ENCODE measurements around the gene KIAA1191. TPM values are rescaled to one million over a fixed set of nuclear protein-coding genes. Genes with fewer than 3 reads are reported as not detected.

Gene KIAA1191
- total RNA-seq, 2 experiments from 2014 or later, result 35.3 to 40.3 TPM

DNA sequence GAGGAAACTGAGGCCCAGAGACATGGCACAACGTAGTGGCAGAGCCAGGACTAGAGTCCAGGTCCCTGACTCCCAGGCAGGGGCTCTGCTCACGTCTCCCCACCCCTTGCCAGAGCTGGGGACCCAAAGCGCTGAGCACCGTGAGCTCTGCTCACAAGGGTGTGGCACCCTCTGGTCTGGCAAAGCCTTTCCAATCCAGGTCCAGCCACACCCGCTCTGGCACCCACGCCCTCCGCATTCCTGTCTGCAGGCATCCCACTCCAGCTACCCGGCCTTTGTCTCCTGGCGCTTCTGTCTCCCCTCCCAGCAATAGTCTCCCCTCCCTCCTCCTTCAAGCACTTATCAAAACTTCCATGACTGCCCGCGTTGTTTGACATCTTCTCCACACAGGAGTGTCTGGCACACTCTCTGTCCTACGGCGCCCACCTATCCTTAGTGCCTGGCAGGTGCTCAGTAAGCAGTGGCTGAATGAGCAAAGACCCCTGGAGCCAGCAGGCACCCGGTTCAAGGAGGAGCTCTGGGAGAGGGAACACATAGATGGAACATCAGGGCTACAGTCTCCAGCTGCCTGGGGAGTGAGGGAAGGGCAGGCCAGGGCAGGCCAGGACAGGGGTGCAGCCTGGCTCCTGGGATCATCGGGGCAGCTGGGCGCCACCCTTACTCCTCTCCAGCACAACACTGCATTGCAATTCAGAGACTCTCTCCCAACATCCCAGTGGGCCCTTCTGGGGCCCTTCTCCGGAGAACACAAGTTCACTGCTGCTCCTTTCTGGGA lies 39.0 kb upstream of the KIAA1191 start:
- Mint-ChIP-seq H3K9me3 (no peaks in the 10 kb centered on the region), H3K27ac (no peak overlapping the region), H3K4me1 (ENCODE audit: low read depth) (no peaks in the 10 kb centered on the region), H3K27me3 (no peaks in the 10 kb centered on the region), H3K4me3 (no peak overlapping the region), H3K36me3 (peaks cover 3% of the 10 kb centered on the region)
- POLR2A ChIA-PET, result no interaction called here
- no peak for DNase-seq
- intact Hi-C loops (cut with micrococcal nuclease), result no loop called here
- CTCF ChIA-PET, result interaction anchor here (1.3 kb wide), 1 partner anchor 196 kb away, joined by 3 read pairs; no protein-coding TSS in a partner anchor

DNA sequence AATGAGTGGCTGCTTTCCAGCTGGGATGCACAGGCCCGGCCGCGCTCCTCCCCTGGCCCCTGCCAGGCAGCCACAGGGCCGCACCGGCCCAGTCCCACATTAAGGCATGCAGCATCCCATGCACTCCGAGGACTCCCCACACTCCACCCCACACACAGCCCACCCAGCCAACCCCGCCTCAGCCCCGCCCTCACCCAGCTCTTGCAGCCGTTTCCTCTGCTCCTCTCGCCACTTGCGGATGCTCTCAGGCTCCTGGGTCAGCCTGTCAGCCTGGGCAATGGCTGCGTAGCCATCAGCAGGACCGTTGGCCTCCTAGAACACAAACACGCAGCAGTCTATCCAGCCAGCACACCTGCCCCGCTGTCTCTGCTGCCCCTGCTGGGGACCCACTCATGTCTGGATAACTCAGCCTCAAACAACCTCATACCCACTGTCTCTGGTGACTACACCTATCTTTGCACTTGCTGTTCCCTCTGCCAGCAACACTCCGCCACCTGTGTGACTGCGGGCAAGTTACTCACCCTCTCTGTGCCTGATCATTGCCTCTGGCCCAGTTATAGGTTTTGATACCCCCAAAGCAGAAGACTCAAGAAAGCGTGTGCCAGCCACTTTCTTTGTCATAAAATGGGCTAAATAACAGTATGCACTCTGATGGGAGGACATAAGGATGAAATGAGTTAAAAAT lies 36.3 kb upstream of the KIAA1191 start:
- Mint-ChIP-seq H3K9me3 (no peaks in the 10 kb centered on the region), H3K4me3 (no peak overlapping the region), H3K4me1 (ENCODE audit: low read depth) (no peaks in the 10 kb centered on the region), H3K27me3 (no peaks in the 10 kb centered on the region), H3K27ac (no peak overlapping the region), H3K36me3 (peaks cover 3% of the 10 kb centered on the region)
- intact Hi-C loops (cut with micrococcal nuclease), result no loop called here
- POLR2A ChIA-PET, result no interaction called here
- DNase-seq, result no peak
- CTCF ChIA-PET, result no interaction called here

DNA sequence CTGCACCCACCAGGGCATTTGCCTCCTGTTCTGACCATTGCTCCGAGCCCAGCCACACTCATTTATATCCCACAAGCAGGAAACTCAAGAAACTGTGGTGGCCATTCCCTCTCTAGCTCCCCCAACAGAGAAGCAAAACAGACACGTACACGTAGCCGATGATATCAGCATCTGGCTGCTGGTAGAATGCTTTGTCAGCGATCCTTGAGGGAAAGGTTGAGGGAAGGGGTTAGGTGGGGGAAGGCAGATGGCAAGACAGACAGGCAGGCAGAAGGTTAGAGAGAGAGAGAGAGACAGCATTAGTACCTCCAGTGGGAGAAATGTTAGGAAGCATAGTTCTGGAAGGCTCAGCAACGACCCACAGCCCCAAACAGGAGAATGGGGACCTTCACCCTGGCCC lies 34.8 kb upstream of the KIAA1191 start:
- H3K4me1 Mint-ChIP-seq (ENCODE audit: low read depth), result no peaks in the 10 kb centered on the region
- POLR2A ChIA-PET, result no interaction called here
- no peak for DNase-seq
- no peak overlapping the region for H3K4me3 Mint-ChIP-seq
- intact Hi-C loops (cut with micrococcal nuclease), result no loop called here
- peaks cover 6% of the 10 kb centered on the region for H3K36me3 Mint-ChIP-seq
- no peak overlapping the region for H3K27ac Mint-ChIP-seq
- no peaks in the 10 kb centered on the region for H3K27me3 Mint-ChIP-seq
- CTCF ChIA-PET, result no interaction called here
- H3K9me3 Mint-ChIP-seq, result no peaks in the 10 kb centered on the region

DNA sequence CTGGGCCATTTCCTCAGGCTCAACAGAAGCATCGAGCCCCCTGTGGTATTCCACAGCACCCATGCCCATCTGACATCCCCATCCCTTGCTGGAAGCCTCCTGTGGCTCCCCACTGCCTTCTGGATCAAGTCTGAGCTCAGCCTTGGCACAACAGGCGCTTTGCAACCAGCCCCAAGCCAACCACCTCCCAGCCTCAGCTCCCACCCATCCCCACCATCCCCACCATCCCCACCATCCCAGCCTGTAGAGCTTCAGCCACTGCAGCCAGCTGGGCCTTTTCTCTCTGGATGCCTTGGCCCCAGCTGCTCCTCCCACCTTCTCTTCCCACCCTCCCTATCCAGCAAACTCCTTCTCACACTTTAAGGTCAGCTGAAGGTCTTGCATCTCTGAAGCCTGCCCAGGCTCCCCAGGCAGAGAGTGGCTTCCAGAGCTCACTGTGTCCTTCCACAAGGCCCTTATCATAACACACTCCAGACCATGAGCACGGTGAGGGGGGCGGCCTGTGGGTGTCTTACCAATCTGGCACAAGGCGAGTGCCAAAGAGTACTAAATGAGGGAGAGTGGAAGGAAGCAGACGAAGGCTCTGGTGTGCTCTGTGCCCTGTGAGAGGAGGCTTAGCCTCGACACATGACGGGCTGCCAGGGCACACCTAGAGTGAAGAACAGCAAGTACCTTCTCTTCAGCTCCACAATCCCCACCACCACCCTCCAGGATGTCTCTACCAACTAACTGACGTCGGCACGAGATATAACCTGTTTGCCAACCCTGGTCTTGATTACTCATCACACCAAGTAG lies 33.5 kb upstream of the KIAA1191 start:
- ChIA-PET CTCF (no interaction called here), POLR2A (no interaction called here)
- no peaks in the 10 kb centered on the region for H3K4me1 Mint-ChIP-seq (ENCODE audit: low read depth)
- intact Hi-C loops (cut with micrococcal nuclease), result no loop called here
- DNase-seq, result no peak
- H3K9me3 Mint-ChIP-seq, result no peaks in the 10 kb centered on the region
- H3K27ac Mint-ChIP-seq, result no peak overlapping the region
- H3K27me3 Mint-ChIP-seq, result no peaks in the 10 kb centered on the region
- H3K4me3 Mint-ChIP-seq, result no peak overlapping the region
- peaks cover 6% of the 10 kb centered on the region for H3K36me3 Mint-ChIP-seq

DNA sequence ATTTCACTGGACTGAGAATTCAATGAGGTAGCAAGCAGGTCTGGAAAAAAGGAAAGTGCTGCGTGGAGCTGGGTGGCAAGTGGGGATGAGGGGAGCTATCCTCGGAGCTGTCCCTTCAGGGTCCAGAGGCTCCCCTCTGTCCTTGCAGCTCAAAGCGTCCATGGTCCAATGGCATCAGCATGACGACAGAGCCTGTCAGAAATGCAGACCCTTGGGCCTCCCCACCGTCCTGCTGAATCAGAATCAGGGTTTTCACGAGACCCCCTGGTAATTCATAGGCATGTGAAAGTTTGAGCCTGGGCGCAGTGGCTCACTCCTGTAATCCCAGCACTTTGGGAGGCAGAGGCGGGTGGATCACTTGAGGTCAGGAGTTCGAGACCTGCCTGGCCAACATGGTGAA lies 32.5 kb upstream of the KIAA1191 start:
- no peaks in the 10 kb centered on the region for H3K9me3 Mint-ChIP-seq
- H3K4me3 Mint-ChIP-seq, result no peak overlapping the region
- peaks cover 4% of the 10 kb centered on the region for H3K4me1 Mint-ChIP-seq (ENCODE audit: low read depth)
- H3K27me3 Mint-ChIP-seq, result no peaks in the 10 kb centered on the region
- H3K27ac Mint-ChIP-seq, result no peak overlapping the region
- ChIA-PET CTCF (no interaction called here), POLR2A (no interaction called here)
- H3K36me3 Mint-ChIP-seq, result peaks cover 8% of the 10 kb centered on the region
- intact Hi-C loops (cut with micrococcal nuclease), result no loop called here
- DNase-seq, result no peak

DNA sequence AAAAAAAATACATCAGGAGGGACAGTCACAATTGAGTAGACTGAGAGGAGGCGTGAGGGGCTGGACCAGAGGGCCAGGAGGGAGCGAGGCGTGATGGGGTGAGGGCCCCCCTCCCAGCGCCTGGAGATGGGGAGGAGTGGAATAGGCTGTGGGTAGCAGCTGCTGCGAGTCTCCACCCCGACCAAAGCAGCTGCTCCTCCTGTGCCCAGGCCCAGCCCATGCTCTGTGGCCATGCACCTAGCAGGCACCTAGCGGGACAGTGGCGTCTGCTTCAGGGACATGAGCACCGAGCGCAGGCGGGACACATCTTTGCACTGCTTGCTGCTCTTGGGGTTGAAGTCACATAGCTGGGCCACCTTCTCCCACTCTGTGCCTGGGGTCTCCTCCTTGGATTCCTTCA lies 31.0 kb upstream of the KIAA1191 start:
- intact Hi-C loops (cut with micrococcal nuclease), result no loop called here
- peaks cover 12% of the 10 kb centered on the region for H3K36me3 Mint-ChIP-seq

DNA sequence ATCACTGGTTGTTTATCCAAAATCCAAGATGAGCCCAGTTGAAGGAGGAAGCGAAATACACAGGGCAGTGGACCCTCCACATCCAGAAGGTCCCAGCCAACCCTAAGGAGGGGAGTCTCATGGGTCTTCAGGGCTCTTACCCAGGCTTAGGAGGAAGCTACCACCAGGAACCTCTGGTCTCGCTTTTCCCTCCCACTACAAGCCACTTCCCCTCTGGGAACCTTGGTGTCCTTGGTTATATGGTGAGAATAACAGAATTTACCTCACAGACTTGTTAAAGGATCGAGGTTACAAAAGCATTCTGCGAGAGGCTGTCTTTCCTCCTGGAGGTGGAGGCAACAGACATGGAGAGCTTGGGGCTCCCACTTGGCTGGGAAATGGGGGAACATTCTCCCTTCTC lies 30.4 kb upstream of the KIAA1191 start:
- intact Hi-C loops (cut with micrococcal nuclease), result no loop called here
- ChIA-PET CTCF (no interaction called here), POLR2A (no interaction called here)
- Mint-ChIP-seq H3K4me1 (ENCODE audit: low read depth) (peaks cover 8% of the 10 kb centered on the region), H3K36me3 (peaks cover 17% of the 10 kb centered on the region), H3K27me3 (no peaks in the 10 kb centered on the region), H3K4me3 (no peak overlapping the region), H3K27ac (no peak overlapping the region), H3K9me3 (no peaks in the 10 kb centered on the region)
- DNase-seq, result no peak

More for the DNA sequence above, 31.0 kb upstream of the KIAA1191 start:
- ChIA-PET CTCF (interaction anchor here (0.6 kb wide), 1 partner anchor 50 kb away, joined by 3 read pairs; no protein-coding TSS in a partner anchor), POLR2A (no interaction called here)
- Mint-ChIP-seq H3K27me3 (no peaks in the 10 kb centered on the region), H3K9me3 (no peaks in the 10 kb centered on the region), H3K4me1 (ENCODE audit: low read depth) (peaks cover 4% of the 10 kb centered on the region), H3K27ac (no peak overlapping the region), H3K4me3 (no peak overlapping the region)
- no peak for DNase-seq

DNA sequence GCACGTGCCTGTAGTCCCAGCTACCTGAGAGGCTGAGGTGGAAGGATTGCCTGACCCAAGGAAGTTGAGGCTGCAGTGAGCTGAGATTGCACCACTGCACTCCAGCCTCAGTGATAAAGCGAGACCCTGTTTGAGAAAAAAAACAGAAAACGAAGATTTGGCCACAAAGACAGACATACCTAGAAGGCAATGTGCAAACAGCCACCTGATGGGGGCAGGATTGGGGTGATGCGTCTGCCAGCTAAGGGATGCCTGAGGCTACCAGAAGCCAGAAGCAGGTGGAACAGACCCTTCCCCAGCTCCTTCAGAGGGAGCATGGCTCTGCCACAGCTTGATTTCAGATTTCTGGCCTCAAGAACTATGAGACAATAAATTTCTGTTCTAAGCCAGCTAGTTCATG lies 29.9 kb upstream of the KIAA1191 start:
- no peak for DNase-seq

DNA sequence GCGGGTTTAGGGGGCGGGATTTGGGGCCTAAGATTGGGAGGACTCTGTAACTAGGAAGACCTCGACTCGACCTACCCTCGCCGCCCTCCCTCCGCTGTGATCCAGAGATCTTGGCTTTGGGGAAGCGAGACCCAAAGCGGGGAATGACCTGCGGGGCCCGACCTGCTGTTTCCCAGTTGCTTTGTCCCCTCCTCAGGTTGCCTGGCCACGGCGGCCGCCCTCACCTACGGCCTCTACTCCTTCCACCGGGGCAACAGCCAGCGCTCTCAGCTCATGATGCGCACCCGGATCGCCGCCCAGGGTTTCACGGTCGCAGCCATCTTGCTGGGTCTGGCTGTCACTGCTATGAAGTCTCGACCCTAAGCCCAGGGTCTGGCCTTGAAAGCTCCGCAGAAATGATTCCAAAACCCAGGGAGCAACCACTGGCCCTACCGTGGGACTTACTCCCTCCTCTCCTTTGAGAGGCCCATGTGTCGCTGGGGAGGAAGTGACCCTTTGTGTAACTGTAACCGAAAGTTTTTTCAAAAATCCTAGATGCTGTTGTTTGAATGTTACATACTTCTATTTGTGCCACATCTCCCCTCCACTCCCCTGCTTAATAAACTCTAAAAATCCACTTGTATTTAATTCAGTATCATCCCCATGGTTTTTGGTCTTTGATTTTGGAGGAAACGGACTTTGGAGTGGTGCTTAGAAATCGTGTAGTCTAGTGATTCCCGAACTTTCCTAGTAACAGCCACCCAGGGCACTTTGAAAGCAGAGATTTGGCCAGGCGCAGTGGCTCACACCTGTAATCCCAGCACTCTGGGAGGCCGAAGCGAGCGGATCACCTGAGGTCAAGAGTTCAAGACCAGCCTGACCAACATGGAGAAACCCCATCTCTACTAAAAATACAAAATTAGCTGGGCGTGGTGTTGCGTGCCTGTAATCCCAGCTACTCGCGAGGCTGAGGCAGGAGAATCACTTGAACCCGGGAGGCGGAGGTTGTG lies 27.9 kb upstream of the KIAA1191 start:
- Mint-ChIP-seq H3K9me3 (no peaks in the 10 kb centered on the region), H3K27ac (peak overlapping the region; percentile 98), H3K4me1 (ENCODE audit: low read depth) (peaks cover 27% of the 10 kb centered on the region), H3K27me3 (no peaks in the 10 kb centered on the region), H3K4me3 (peak overlapping the region; percentile 99), H3K36me3 (peaks cover 39% of the 10 kb centered on the region)
- POLR2A ChIA-PET, result interaction anchor here (1.2 to 1.6 kb wide), 3 partner anchors 29 to 148 kb away, joined by 3 to 7 read pairs (median 6); partner anchors contain the start of genes FAF2 and RNF44
- intact Hi-C loops (cut with micrococcal nuclease), result loop anchor here (1.0 to 10.0 kb wide), 9 partner anchors 24 to 963 kb away; partner anchors contain the start of genes ARL10, CLTB, FAF2 and HRH2
- no peak for DNase-seq
- CTCF ChIA-PET, result interaction anchor here (0.5 kb wide), 1 partner anchor 239 kb away, joined by 4 read pairs; no protein-coding TSS in a partner anchor

More for the DNA sequence above, 29.9 kb upstream of the KIAA1191 start:
- H3K27ac Mint-ChIP-seq, result no peak overlapping the region
- H3K27me3 Mint-ChIP-seq, result no peaks in the 10 kb centered on the region
- peaks cover 21% of the 10 kb centered on the region for H3K36me3 Mint-ChIP-seq
- intact Hi-C loops (cut with micrococcal nuclease), result no loop called here
- H3K4me3 Mint-ChIP-seq, result no peak overlapping the region
- CTCF ChIA-PET, result no interaction called here
- H3K4me1 Mint-ChIP-seq (ENCODE audit: low read depth), result peaks cover 13% of the 10 kb centered on the region
- POLR2A ChIA-PET, result no interaction called here
- no peaks in the 10 kb centered on the region for H3K9me3 Mint-ChIP-seq

DNA sequence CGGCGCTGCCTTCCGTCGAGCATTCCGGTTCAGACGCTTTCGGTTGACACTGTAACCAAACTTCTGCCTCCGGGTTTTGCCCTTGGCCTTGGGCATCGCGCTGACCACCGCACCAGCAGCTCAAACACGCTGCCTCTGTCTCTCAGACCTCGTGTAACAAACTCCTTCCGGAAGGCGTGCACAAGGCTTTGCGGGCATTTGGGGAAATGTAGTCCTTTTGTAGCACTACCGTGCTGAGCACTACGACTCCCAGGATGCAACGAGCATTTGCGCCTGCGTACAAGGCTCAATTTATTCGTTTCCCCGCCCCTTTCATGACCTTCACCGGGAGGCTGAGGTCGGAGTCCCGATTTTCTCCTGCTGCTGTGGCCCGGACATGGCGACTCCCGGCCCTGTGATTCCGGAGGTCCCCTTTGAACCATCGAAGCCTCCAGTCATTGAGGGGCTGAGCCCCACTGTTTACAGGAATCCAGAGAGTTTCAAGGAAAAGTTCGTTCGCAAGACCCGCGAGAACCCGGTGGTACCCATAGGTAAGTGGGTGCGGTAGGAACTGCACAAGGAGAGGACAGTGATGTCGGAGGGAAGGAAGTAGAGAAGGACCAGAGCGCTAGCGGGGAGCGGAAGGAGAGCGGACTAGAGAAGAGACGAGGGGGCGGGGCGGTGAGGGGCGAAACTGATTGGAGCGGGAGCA lies 27.0 kb upstream of the KIAA1191 start, which contains the start of the genes HIGD2A and NOP16:
TSS of gene HIGD2A (plus strand) at position 308 of the 691 bp plus-strand sequence. CDS start at position 377, 69 bp downstream.
TSS of gene NOP16 (minus strand) at position 155 of the 691 bp plus-strand sequence. CDS start at position 96, 59 bp downstream.
- ChIA-PET POLR2A (interaction anchor here (0.7 to 1.6 kb wide), 6 partner anchors 9 to 149 kb away, joined by 3 to 7 read pairs (median 4); partner anchors contain the start of genes FAF2 and RNF44), CTCF (interaction anchor here (1.3 kb wide), 1 partner anchor 59 kb away, joined by 3 read pairs; the partner anchor contains the start of gene FAF2)
- Mint-ChIP-seq H3K27me3 (no peaks in the 10 kb centered on the region), H3K9me3 (no peaks in the 10 kb centered on the region), H3K4me1 (ENCODE audit: low read depth) (peaks cover 27% of the 10 kb centered on the region), H3K36me3 (peaks cover 44% of the 10 kb centered on the region), H3K27ac (peak within 1 kb of the TSS; percentile 98), H3K4me3 (peak within 1 kb of the TSS; percentile 99)
- DNase-seq, result peak; percentile 100
- intact Hi-C loops (cut with micrococcal nuclease), result loop anchor here (1.0 to 10.0 kb wide), 10 partner anchors 23 to 964 kb away; partner anchors contain the start of genes ARL10, CLTB, FAF2 and HRH2
